ENCODE measurements around the gene ZNF260.

DNA sequence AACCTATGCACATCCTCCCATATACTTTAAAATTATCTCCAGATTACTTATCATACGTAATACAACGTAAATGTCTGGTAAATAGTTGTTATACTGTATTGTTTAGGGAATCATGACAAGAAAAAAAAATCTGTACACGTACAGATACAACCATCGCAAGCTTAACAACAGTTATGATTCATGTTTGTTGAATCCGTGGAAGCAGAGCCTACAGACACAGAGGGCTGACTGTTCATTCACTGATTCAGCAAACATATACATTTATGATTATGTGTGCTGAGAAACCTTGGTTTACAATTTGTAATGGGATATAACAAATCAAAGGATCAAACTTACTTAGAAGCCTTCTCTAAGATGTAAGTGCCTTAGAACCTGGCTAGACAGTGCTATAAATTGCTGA lies 1.5 kb downstream of the ZNF260 start:
- TF ChIP-seq, protein P1, sequence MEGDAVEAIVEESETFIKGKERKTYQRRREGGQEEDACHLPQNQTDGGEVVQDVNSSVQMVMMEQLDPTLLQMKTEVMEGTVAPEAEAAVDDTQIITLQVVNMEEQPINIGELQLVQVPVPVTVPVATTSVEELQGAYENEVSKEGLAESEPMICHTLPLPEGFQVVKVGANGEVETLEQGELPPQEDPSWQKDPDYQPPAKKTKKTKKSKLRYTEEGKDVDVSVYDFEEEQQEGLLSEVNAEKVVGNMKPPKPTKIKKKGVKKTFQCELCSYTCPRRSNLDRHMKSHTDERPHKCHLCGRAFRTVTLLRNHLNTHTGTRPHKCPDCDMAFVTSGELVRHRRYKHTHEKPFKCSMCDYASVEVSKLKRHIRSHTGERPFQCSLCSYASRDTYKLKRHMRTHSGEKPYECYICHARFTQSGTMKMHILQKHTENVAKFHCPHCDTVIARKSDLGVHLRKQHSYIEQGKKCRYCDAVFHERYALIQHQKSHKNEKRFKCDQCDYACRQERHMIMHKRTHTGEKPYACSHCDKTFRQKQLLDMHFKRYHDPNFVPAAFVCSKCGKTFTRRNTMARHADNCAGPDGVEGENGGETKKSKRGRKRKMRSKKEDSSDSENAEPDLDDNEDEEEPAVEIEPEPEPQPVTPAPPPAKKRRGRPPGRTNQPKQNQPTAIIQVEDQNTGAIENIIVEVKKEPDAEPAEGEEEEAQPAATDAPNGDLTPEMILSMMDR (IDR thresholded peaks at IDR 0.05), result no peak
- no peak for TF ChIP-seq SIN3A (IDR thresholded peaks at IDR 0.05; ENCODE audit: borderline replicate concordance, insufficient read depth, low read depth, low read length)
- TF ChIP-seq, protein P2, sequence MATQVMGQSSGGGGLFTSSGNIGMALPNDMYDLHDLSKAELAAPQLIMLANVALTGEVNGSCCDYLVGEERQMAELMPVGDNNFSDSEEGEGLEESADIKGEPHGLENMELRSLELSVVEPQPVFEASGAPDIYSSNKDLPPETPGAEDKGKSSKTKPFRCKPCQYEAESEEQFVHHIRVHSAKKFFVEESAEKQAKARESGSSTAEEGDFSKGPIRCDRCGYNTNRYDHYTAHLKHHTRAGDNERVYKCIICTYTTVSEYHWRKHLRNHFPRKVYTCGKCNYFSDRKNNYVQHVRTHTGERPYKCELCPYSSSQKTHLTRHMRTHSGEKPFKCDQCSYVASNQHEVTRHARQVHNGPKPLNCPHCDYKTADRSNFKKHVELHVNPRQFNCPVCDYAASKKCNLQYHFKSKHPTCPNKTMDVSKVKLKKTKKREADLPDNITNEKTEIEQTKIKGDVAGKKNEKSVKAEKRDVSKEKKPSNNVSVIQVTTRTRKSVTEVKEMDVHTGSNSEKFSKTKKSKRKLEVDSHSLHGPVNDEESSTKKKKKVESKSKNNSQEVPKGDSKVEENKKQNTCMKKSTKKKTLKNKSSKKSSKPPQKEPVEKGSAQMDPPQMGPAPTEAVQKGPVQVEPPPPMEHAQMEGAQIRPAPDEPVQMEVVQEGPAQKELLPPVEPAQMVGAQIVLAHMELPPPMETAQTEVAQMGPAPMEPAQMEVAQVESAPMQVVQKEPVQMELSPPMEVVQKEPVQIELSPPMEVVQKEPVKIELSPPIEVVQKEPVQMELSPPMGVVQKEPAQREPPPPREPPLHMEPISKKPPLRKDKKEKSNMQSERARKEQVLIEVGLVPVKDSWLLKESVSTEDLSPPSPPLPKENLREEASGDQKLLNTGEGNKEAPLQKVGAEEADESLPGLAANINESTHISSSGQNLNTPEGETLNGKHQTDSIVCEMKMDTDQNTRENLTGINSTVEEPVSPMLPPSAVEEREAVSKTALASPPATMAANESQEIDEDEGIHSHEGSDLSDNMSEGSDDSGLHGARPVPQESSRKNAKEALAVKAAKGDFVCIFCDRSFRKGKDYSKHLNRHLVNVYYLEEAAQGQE (IDR thresholded peaks at IDR 0.05; ENCODE audit: insufficient read depth in 1 of 2, low read depth in 2 of 2, low read length in 1 of 2), result no peak
